ENCODE results near the gene SUN3.
"Not testable (repeated sequence)": the region's sequence is repeated elsewhere in the genome, so short reads cannot be mapped to it uniquely, and the experiment has no call there.

Gene SUN3

DNA sequence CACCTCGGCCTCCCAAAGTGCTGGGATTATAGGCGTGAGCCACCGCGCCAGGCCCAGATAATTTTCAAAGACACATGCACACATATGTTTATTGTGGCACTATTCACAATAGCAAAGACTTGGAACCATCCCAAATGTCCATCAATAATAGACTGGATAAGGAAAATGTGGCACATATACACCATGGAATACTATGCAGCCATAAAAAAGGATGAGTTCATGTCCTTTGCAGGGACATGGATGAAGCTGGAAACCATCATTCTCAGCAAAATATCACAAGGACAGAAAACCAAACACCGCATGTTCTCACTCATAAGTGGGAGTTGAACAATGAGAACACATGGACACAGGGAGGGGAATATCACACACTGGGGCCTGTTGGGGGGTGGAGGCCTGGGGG is 48.3 kb downstream of the SUN3 start:
- not testable (repeated sequence) for H3K4me1 ChIP-seq (ENCODE audit: control insufficient read depth, insufficient read depth, low read length); H3K27me3 ChIP-seq (ENCODE audit: control insufficient read depth, insufficient read depth, low read length); H3K4me3 ChIP-seq (ENCODE audit: low read length); DNase-seq (ENCODE audit: low read depth, low spot score); H3K9me3 ChIP-seq (ENCODE audit: control insufficient read depth, insufficient read depth, low read length); H3K27ac ChIP-seq (ENCODE audit: low read length)
- no CpG with 5 or more reads among the region's 5 CpGs for WGBS (ENCODE audit: insufficient coverage, insufficient read length)
- peaks cover 13% of the 10 kb centered on the region for H3K36me3 ChIP-seq (ENCODE audit: control insufficient read depth, insufficient read depth, low read length)

GRCh38 chr7:47979832-47980181 is 49.1 kb downstream of the SUN3 start:
- H3K9me3 ChIP-seq (ENCODE audit: control insufficient read depth, insufficient read depth, low read length): no peaks in the 10 kb centered on the region
- no CpG with 5 or more reads among the region's 7 CpGs for WGBS (ENCODE audit: insufficient coverage, insufficient read length)
- no peaks in the 10 kb centered on the region for H3K4me1 ChIP-seq (ENCODE audit: control insufficient read depth, insufficient read depth, low read length)
- no peak overlapping the region; the same call in 1 of the 2 replicates for H3K4me3 ChIP-seq (ENCODE audit: low read length)
- peaks cover 13% of the 10 kb centered on the region for H3K36me3 ChIP-seq (ENCODE audit: control insufficient read depth, insufficient read depth, low read length)
- no peak for DNase-seq (ENCODE audit: low read depth, low spot score)
- no peaks in the 10 kb centered on the region for H3K27me3 ChIP-seq (ENCODE audit: control insufficient read depth, insufficient read depth, low read length)
- no peak overlapping the region for H3K27ac ChIP-seq (ENCODE audit: low read length)

- Histone ChIP-seq H3K4me1 (ENCODE audit: control insufficient read depth, insufficient read depth, low read length) (no peaks in the 10 kb centered on the region), H3K9me3 (ENCODE audit: control insufficient read depth, insufficient read depth, low read length) (no peaks in the 10 kb centered on the region), H3K27me3 (ENCODE audit: control insufficient read depth, insufficient read depth, low read length) (no peaks in the 10 kb centered on the region), H3K4me3 (ENCODE audit: low read length) (peak within 1 kb of the TSS; percentile 96), H3K27ac (ENCODE audit: low read length) (no peak within 1 kb of the TSS), H3K36me3 (ENCODE audit: control insufficient read depth, insufficient read depth, low read length) (peaks cover 17% of the 10 kb centered on the region)
- WGBS (ENCODE audit: insufficient coverage, insufficient read length): no CpG with 5 or more reads among the region's 62 CpGs
- peak; percentile 89 for DNase-seq (ENCODE audit: low read depth, low spot score)
Observed at GRCh38 chr7:47979145-47979831, 49.6 kb downstream of the SUN3 start, which contains the start of gene HUS1. HUS1 (minus strand) TSS chr7:47979615; CDS start chr7:47979519, 96 bp downstream.

DNA sequence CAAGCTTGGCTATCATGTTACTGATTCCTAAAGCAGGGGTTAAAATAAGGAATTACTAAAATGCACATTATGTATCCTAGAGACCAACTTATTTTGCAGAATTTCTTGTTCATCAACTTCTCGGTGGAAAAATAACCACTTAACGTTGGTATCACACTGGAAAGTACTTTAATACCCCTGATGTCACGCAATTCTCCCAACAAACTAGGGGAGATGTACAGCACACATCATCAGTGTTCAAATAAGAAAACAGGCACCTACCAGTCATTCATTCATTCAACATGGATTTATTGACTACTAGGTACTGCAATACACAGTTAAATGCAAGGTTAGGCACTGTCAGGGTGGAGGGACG is 50.1 kb downstream of the SUN3 start:
- Histone ChIP-seq H3K4me1 (ENCODE audit: control insufficient read depth, insufficient read depth, low read length) (no peaks in the 10 kb centered on the region), H3K27ac (ENCODE audit: low read length) (no peak overlapping the region), H3K27me3 (ENCODE audit: control insufficient read depth, insufficient read depth, low read length) (no peaks in the 10 kb centered on the region), H3K9me3 (ENCODE audit: control insufficient read depth, insufficient read depth, low read length) (no peaks in the 10 kb centered on the region), H3K36me3 (ENCODE audit: control insufficient read depth, insufficient read depth, low read length) (peaks cover 19% of the 10 kb centered on the region), H3K4me3 (ENCODE audit: low read length) (peak overlapping the region; percentile 96; the same call in 1 of the 2 replicates)
- no peak for DNase-seq (ENCODE audit: low read depth, low spot score)
- no CpG with 5 or more reads among the region's 4 CpGs for WGBS (ENCODE audit: insufficient coverage, insufficient read length)

DNA sequence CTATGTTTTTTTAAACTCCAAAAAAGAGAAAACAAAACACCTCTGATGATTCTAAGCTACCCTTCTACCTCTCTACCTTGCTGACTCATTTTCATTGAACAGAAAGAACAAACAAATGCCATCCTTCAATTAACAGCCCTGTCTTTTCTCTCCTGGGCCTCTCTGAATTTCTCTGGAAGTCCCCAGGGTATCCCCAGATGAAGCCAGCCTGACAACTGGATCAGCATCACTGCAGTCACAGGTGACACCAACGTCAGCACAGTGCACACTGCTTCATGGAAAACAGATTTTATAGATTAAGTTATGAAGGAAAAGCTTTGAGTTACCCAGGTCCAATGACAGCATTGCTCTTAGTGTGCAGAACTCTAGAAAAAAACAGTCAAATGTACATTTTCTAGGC is 55.2 kb downstream of the SUN3 start:
- H3K27ac ChIP-seq (ENCODE audit: low read length): no peak overlapping the region
- H3K27me3 ChIP-seq (ENCODE audit: control insufficient read depth, insufficient read depth, low read length): no peaks in the 10 kb centered on the region

DNA sequence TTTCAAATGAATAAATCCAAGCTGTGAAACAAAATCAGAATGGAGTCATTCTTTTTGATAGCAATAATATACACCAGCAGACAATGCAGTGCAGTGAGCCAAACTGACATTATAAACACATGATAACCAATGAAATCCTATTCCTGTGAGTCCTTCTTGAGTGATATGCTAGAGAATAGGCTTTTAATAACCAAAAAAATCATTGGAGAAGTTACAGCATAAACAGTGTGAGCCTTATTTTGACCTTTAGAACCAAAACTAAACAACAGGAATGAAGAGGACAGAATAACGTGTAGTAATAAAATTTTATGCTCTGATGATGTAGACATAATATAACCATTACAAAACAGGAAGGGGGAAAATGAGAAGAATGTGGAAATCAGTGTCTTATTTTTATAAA is 58.1 kb downstream of the SUN3 start:
- no peaks in the 10 kb centered on the region for H3K27me3 ChIP-seq (ENCODE audit: control insufficient read depth, insufficient read depth, low read length)
- peaks cover 25% of the 10 kb centered on the region for H3K36me3 ChIP-seq (ENCODE audit: control insufficient read depth, insufficient read depth, low read length)
- no CpG with 5 or more reads among the region's 1 CpG for WGBS (ENCODE audit: insufficient coverage, insufficient read length)
- H3K9me3 ChIP-seq (ENCODE audit: control insufficient read depth, insufficient read depth, low read length): no peaks in the 10 kb centered on the region
- no peak overlapping the region for H3K4me3 ChIP-seq (ENCODE audit: low read length)
- no peaks in the 10 kb centered on the region for H3K4me1 ChIP-seq (ENCODE audit: control insufficient read depth, insufficient read depth, low read length)
- no peak for DNase-seq (ENCODE audit: low read depth, low spot score)
- no peak overlapping the region for H3K27ac ChIP-seq (ENCODE audit: low read length)

More for the DNA sequence above, 55.2 kb downstream of the SUN3 start:
- no CpG with 5 or more reads among the region's 1 CpG for WGBS (ENCODE audit: insufficient coverage, insufficient read length)
- H3K4me1 ChIP-seq (ENCODE audit: control insufficient read depth, insufficient read depth, low read length): no peaks in the 10 kb centered on the region
- no peak for DNase-seq (ENCODE audit: low read depth, low spot score)
- H3K4me3 ChIP-seq (ENCODE audit: low read length): no peak overlapping the region
- H3K36me3 ChIP-seq (ENCODE audit: control insufficient read depth, insufficient read depth, low read length): peaks cover 19% of the 10 kb centered on the region
- H3K9me3 ChIP-seq (ENCODE audit: control insufficient read depth, insufficient read depth, low read length): no peaks in the 10 kb centered on the region

DNA sequence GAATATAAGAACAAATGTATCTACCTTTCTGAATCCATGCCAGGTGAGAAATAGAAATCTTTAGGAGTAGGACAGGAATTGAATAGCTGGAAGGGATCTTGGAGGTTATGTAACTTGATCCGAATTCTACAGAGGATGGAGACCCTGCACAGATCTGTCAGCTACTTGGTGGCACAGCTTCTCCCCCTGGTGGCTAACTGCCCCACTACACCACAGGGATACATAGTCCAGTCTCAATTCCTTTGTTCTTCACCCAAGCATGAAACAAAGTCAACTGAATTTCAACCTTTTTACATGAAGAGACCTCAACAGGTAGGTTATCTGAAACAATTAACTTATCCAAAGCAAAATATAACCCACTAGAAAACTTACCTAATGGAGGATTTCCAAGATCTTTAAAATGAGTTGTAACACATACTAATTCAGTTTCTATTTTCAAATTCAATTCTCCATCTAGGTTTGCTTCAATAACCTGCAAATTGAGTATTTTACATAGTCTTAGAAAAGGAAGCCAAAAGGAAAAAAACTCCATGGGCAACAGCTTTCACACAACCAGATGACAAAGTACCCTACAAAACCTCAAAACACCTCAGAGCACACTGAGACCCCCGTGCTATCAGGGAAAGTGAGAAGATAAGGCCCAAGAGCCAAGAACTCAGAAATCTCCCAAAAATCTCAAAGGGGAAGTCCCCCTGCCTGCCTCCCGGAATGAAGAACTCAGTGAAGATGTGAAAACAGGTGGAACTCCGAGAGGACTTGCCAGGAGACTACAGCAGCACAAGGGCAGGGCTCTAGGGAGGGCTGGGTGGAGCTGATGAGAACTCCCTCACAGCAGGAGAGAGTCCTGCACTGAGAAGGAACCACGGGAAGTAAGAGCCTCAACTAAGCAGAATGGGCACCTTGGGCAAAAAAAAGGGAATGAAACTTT is 59.8 kb downstream of the SUN3 start:
- Histone ChIP-seq H3K4me3 (ENCODE audit: low read length) (no peak overlapping the region), H3K36me3 (ENCODE audit: control insufficient read depth, insufficient read depth, low read length) (peaks cover 31% of the 10 kb centered on the region), H3K9me3 (ENCODE audit: control insufficient read depth, insufficient read depth, low read length) (no peaks in the 10 kb centered on the region), H3K27ac (ENCODE audit: low read length) (no peak overlapping the region), H3K27me3 (ENCODE audit: control insufficient read depth, insufficient read depth, low read length) (no peaks in the 10 kb centered on the region), H3K4me1 (ENCODE audit: control insufficient read depth, insufficient read depth, low read length) (no peaks in the 10 kb centered on the region)
- peak; percentile 70 for DNase-seq (ENCODE audit: low read depth, low spot score)
- WGBS (ENCODE audit: insufficient coverage, insufficient read length): no CpG with 5 or more reads among the region's 5 CpGs

DNA sequence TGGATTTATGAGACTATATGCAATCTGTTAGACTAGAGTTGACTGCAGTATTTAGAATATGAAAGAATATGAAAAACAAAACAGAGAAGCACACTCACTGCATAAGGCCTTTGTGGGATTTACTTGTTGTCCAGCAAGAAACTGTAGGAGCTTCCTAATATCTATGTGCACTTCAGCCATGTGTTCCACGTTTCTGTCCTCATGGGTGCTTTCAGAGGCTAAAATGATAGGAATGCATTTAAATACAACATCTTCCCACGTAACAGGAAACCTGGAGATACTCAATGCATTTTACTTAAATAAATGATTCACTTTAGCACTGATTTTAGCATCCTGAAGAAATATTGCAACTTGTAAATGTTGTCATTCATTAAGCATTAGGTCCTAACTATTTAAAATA is 61.2 kb downstream of the SUN3 start:
- H3K9me3 ChIP-seq (ENCODE audit: control insufficient read depth, insufficient read depth, low read length): no peaks in the 10 kb centered on the region
- no peak for DNase-seq (ENCODE audit: low read depth, low spot score)
- no peak overlapping the region for H3K27ac ChIP-seq (ENCODE audit: low read length)
- peaks cover 32% of the 10 kb centered on the region for H3K36me3 ChIP-seq (ENCODE audit: control insufficient read depth, insufficient read depth, low read length)
- H3K27me3 ChIP-seq (ENCODE audit: control insufficient read depth, insufficient read depth, low read length): no peaks in the 10 kb centered on the region
- no CpG with 5 or more reads among the region's 2 CpGs for WGBS (ENCODE audit: insufficient coverage, insufficient read length)
- H3K4me3 ChIP-seq (ENCODE audit: low read length): no peak overlapping the region
- H3K4me1 ChIP-seq (ENCODE audit: control insufficient read depth, insufficient read depth, low read length): no peaks in the 10 kb centered on the region

- Histone ChIP-seq H3K27ac (ENCODE audit: low read length) (no peak overlapping the region), H3K4me3 (ENCODE audit: low read length) (no peak overlapping the region), H3K36me3 (ENCODE audit: control insufficient read depth, insufficient read depth, low read length) (peaks cover 34% of the 10 kb centered on the region), H3K9me3 (ENCODE audit: control insufficient read depth, insufficient read depth, low read length) (no peaks in the 10 kb centered on the region), H3K27me3 (ENCODE audit: control insufficient read depth, insufficient read depth, low read length) (no peaks in the 10 kb centered on the region), H3K4me1 (ENCODE audit: control insufficient read depth, insufficient read depth, low read length) (no peaks in the 10 kb centered on the region)
- DNase-seq (ENCODE audit: low read depth, low spot score): no peak
- no CpG with 5 or more reads among the region's 5 CpGs for WGBS (ENCODE audit: insufficient coverage, insufficient read length)
Observed at GRCh38 chr7:47967123-47967522, 61.8 kb downstream of the SUN3 start.

GRCh38 chr7:47965456-47965855 is 63.5 kb downstream of the SUN3 start:
- no peak for DNase-seq (ENCODE audit: low read depth, low spot score)
- Histone ChIP-seq H3K27me3 (ENCODE audit: control insufficient read depth, insufficient read depth, low read length) (no peaks in the 10 kb centered on the region), H3K36me3 (ENCODE audit: control insufficient read depth, insufficient read depth, low read length) (peaks cover 36% of the 10 kb centered on the region), H3K4me1 (ENCODE audit: control insufficient read depth, insufficient read depth, low read length) (no peaks in the 10 kb centered on the region), H3K4me3 (ENCODE audit: low read length) (no peak overlapping the region), H3K9me3 (ENCODE audit: control insufficient read depth, insufficient read depth, low read length) (no peaks in the 10 kb centered on the region), H3K27ac (ENCODE audit: low read length) (no peak overlapping the region)
- WGBS (ENCODE audit: insufficient coverage, insufficient read length): no CpG with 5 or more reads among the region's 5 CpGs

Data from iPS DF 6.9 (cell line).